OCI-LY3 (cell line): ENCODE measurements around the gene DIPK2B.

Experiments used
- CTCF ChIP-seq: fragments of 200-600, 300-600 bp; sonication (generic); IDR thresholded peaks from 2 replicates; pipeline ENCODE4 v1.5.1; 2014; ENCODE audit warnings: antibody characterized with exemption, low read length, low read depth
- EZH2phosphoT487 ChIP-seq: fragments of 200-600 bp; shearing (Covaris generic); IDR thresholded peaks from 2 replicates; pipeline ENCODE4 v1.6.1; 2018; ENCODE audit warnings: antibody characterized with exemption, mixed run types, low read depth

- TF ChIP-seq CTCF, result no peak
- no peak for TF ChIP-seq EZH2phosphoT487
Observed at GRCh38 chrX:45191820-45192409, 8.8 kb downstream of the DIPK2B start.
